ENCODE measurements around the gene OLFML3. TPM values are rescaled to one million over a fixed set of nuclear protein-coding genes. Genes with fewer than 3 reads are reported as not detected.

OLFML3 gene
- total and polyA plus RNA-seq, 2 of the 13 experiments (the other 11 are each of a cell fraction or from before 2014, with no cell fraction given), result 2.0 to 5.1 TPM

- H3K4me2 ChIP-seq (ENCODE audit: low read depth, low read length), result no peak overlapping the region
- ChIA-PET POLR2A (interaction anchor here (3.2 kb wide), 1 partner anchor 11 kb away, joined by 10 read pairs; the partner anchor contains the start of gene HIPK1), CTCF (ENCODE audit: low intra/inter-chr PET ratio, low total read pairs) (no interaction called here)
- no peak overlapping the region for H3K27ac ChIP-seq (ENCODE audit: extremely low read length, insufficient read depth, low read length)
- 96% methylated on average over 16 of the region's 16 CpGs for WGBS (ENCODE audit: low lambda C conversion rate)
- no peaks in the 10 kb centered on the region for H3K27me3 ChIP-seq (ENCODE audit: control insufficient read depth in 1 of 2, insufficient read depth in 2 of 2, low read length in 2 of 2)
- TSS peak; percentile 41 for BruUV-seq (replicated peaks)
- H4K20me1 ChIP-seq (ENCODE audit: insufficient read depth, low read length), result peaks cover 7% of the 10 kb centered on the region; the same call in 1 of the 2 replicates
- in situ Hi-C loops (cut with HindIII; ENCODE audit: extremely low pct_ligation_motif_present, low pct_unique_long_range_greater_than_20kb), result no loop called here
- FAIRE-seq (no peak), DNase-seq (ENCODE audit: low spot score) (no peak), ATAC-seq (no peak)
- no peak overlapping the region for H2AFZ ChIP-seq (ENCODE audit: low read length)
- peaks cover 33% of the 10 kb centered on the region for H3K4me1 ChIP-seq (ENCODE audit: insufficient read depth, low read length)
- peaks cover 77% of the 10 kb centered on the region for H3K79me2 ChIP-seq (ENCODE audit: insufficient read depth, low read length)
- H3K9ac ChIP-seq (ENCODE audit: insufficient read depth, low read depth, low read length), result no peak overlapping the region
- TF ChIP-seq MAFK (conservative IDR thresholded peaks at IDR 0.05 in 1 of 2, IDR thresholded peaks at IDR 0.05 in 1 of 2; ENCODE audit: low read length in 2 of 2) (peak; percentile 44 to 66; a peak in 3 of 4 replicates), MAFF (IDR thresholded peaks at IDR 0.05; ENCODE audit: low read depth, low read length) (peak; percentile 52; the same call in 1 of the 2 replicates), NFKB2 (CRISPR knock-in tag; IDR thresholded peaks at IDR 0.05; ENCODE audit: borderline replicate concordance) (no peak)
- intact Hi-C loops (cut with micrococcal nuclease; ENCODE audit: unreplicated experiment), result no loop called here
- H3K9me3 ChIP-seq (ENCODE audit: low read length), result no peaks in the 10 kb centered on the region
- H3K36me3 ChIP-seq (replicated peaks in 1 of 2; ENCODE audit: control insufficient read depth in 1 of 2, insufficient read depth in 2 of 2, low read length in 2 of 2), result peaks cover 9 to 24% of the 10 kb centered on the region in 2 experiments; a peak in 4 of 5 replicates
- no peak overlapping the region for H3K4me3 ChIP-seq (replicated peaks in 1 of 3; ENCODE audit: insufficient read depth in 1 of 3, low read depth in 2 of 3, low read length in 3 of 3)
Measured at GRCh38 chr1:113940365-113941244, 38.7 kb upstream of the OLFML3 start.

DNA sequence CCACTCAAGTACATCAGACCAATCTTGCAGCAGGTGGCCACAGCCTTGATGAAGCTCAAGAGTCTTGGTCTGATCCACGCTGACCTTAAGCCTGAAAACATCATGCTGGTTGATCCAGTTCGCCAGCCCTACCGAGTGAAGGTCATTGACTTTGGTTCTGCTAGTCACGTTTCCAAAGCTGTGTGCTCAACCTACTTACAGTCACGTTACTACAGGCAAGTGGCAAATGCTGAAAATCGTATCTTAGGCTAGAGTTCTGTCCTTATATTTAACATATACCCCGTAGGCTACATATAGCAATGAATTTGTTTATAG, 38.1 kb upstream of the OLFML3 start:
- no peak overlapping the region for H3K9ac ChIP-seq (ENCODE audit: insufficient read depth, low read depth, low read length)
- in situ Hi-C loops (cut with HindIII; ENCODE audit: extremely low pct_ligation_motif_present, low pct_unique_long_range_greater_than_20kb) (no loop called here), intact Hi-C loops (cut with micrococcal nuclease; ENCODE audit: unreplicated experiment) (no loop called here)
- H3K27ac ChIP-seq (ENCODE audit: extremely low read length, insufficient read depth, low read length), result no peak overlapping the region
- ChIA-PET CTCF (ENCODE audit: low intra/inter-chr PET ratio, low total read pairs) (no interaction called here), POLR2A (no interaction called here)
- H3K79me2 ChIP-seq (ENCODE audit: insufficient read depth, low read length), result peaks cover 77% of the 10 kb centered on the region
- H3K4me1 ChIP-seq (ENCODE audit: insufficient read depth, low read length), result peaks cover 39% of the 10 kb centered on the region
- no peaks in the 10 kb centered on the region for H3K9me3 ChIP-seq (ENCODE audit: low read length)
- H3K4me2 ChIP-seq (ENCODE audit: low read depth, low read length), result no peak overlapping the region
- peaks cover 7% of the 10 kb centered on the region; the same call in 1 of the 2 replicates for H4K20me1 ChIP-seq (ENCODE audit: insufficient read depth, low read length)
- H3K27me3 ChIP-seq (ENCODE audit: control insufficient read depth in 1 of 2, insufficient read depth in 2 of 2, low read length in 2 of 2), result no peaks in the 10 kb centered on the region
- ATAC-seq (no peak), DNase-seq (ENCODE audit: low spot score) (no peak), FAIRE-seq (no peak)
- no peak overlapping the region for H3K4me3 ChIP-seq (replicated peaks in 1 of 3; ENCODE audit: insufficient read depth in 1 of 3, low read depth in 2 of 3, low read length in 3 of 3)
- no TSS peak for BruUV-seq (replicated peaks)
- no peak for TF ChIP-seq JUNB (CRISPR knock-in tag; IDR thresholded peaks at IDR 0.05; ENCODE audit: borderline replicate concordance)
- no peak for TF ChIP-seq MEF2D (CRISPR knock-in tag; IDR thresholded peaks at IDR 0.05)
- 91% methylated on average over 7 of the region's 7 CpGs for WGBS (ENCODE audit: low lambda C conversion rate)
- no peak overlapping the region for H2AFZ ChIP-seq (ENCODE audit: low read length)
- H3K36me3 ChIP-seq (replicated peaks in 1 of 2; ENCODE audit: control insufficient read depth in 1 of 2, insufficient read depth in 2 of 2, low read length in 2 of 2), result peaks cover 9 to 24% of the 10 kb centered on the region in 2 experiments; a peak in 4 of 5 replicates

Measured in HepG2 (cell line).